Measurements from ENCODE around the gene EMX1.
A peak's percentile ranks its signal among the peaks of the same experiment; 100 is the strongest.

Gene EMX1

GRCh38 chr2:72961036-72961720 is 43.9 kb downstream of the EMX1 start:
- no peak for DNase-seq

- no peak for DNase-seq
Measured at GRCh38 chr2:72961853-72962468, 44.6 kb downstream of the EMX1 start.

- no peak for DNase-seq
Measured at GRCh38 chr2:72962911-72963310, 45.6 kb downstream of the EMX1 start.

- DNase-seq: no peak
Measured at GRCh38 chr2:72963423-72964145, 46.3 kb downstream of the EMX1 start.

- no peak for DNase-seq
Measured at GRCh38 chr2:72964146-72964525, 46.8 kb downstream of the EMX1 start.

- no peak for DNase-seq
Measured at GRCh38 chr2:72965016-72965415, 47.7 kb downstream of the EMX1 start.

GRCh38 chr2:72965770-72966450 is 48.6 kb downstream of the EMX1 start:
- no peak for DNase-seq

- DNase-seq: no peak
Measured at GRCh38 chr2:72968286-72968685, 51.0 kb downstream of the EMX1 start.

- no peak for DNase-seq
Measured at GRCh38 chr2:72969706-72970105, 52.4 kb downstream of the EMX1 start.

- no peak for DNase-seq
Measured at GRCh38 chr2:72971036-72971435, 53.7 kb downstream of the EMX1 start.

GRCh38 chr2:72972352-72973136 is 55.2 kb downstream of the EMX1 start:
- no peak for DNase-seq

- DNase-seq: no peak
Measured at GRCh38 chr2:72973137-72973535, 55.8 kb downstream of the EMX1 start.

- DNase-seq: peak in 1 of 4 experiments; percentile 7
Measured at GRCh38 chr2:72973566-72974435, 56.5 kb downstream of the EMX1 start.

GRCh38 chr2:72974436-72974754 is 57.1 kb downstream of the EMX1 start:
- no peak for DNase-seq

GRCh38 chr2:72975017-72975416 is 57.7 kb downstream of the EMX1 start:
- no peak for DNase-seq

GRCh38 chr2:72979896-72980295 is 62.6 kb downstream of the EMX1 start:
- no peak for DNase-seq

- DNase-seq: no peak
Measured at GRCh38 chr2:72980535-72981217, 63.4 kb downstream of the EMX1 start.

- DNase-seq: no peak
Measured at GRCh38 chr2:72981536-72981935, 64.2 kb downstream of the EMX1 start.

GRCh38 chr2:72982219-72982618 is 64.9 kb downstream of the EMX1 start:
- no peak for DNase-seq

GRCh38 chr2:72982781-72983499 is 65.6 kb downstream of the EMX1 start:
- no peak for DNase-seq

All from activated CD4-positive, CD25-positive, alpha-beta regulatory T cell (primary cell).